Measurements from ENCODE around the gene GPR108.

GPR108 gene

DNA sequence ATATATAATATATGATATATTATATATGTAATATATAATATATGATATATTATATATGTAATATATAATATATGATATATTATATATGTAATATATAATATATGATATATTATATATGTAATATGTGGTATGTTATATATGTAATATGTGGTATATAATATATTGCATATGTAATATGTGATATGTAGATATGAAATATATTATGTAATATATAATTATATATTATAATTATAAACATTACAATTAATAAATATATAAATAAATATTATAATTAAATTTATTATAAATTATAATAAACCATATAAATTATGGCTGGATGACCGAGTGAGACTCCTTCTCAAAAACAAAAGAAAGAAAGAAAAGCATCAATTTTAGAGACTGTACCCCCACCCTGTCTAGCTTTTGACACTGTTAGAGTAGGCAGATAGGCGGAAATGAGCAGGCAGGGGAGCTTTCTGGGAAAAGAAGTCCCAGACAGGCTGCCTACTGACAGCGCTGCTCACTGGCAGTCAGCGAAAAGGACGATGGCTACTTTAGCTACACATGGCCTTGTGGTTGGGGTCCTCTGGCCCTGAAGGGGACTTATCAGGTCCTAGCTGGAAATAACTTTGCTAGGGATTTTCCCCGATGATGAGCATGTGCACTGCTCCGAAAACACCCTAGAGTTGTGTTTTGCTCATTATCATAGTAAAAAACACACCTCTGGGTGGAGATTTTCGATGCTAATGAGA, 36.6 kb downstream of the GPR108 start:
- no peaks in the 10 kb centered on the region for H3K36me3 ChIP-seq (replicated peaks; ENCODE audit: low read depth, low read length)
- peak overlapping the region; percentile 20; the same call in 1 of the 2 replicates for H3K4me2 ChIP-seq (ENCODE audit: low read length)
- peaks cover 7% of the 10 kb centered on the region; the same call in 1 of the 2 replicates for H3K27me3 ChIP-seq (ENCODE audit: low read depth, low read length)

DNA sequence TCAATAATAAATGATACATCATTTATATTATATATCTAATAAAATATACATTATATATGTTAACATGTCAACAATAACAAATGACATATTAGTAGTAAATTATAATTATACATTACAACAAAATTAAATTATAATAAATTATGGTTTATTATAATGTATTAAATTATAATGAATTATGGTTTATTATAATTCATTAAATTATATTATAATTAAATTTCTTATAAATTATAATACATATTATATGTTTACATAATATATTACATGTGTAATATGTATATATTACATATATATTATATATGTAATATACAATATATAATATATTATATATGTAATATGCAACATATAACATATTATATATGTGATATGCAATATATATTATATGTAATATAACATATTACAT, 37.4 kb downstream of the GPR108 start:
- no peak for TF ChIP-seq EZH2phosphoT487 (IDR thresholded peaks at IDR 0.05; ENCODE audit: low read depth)
- TF ChIP-seq, protein P1, sequence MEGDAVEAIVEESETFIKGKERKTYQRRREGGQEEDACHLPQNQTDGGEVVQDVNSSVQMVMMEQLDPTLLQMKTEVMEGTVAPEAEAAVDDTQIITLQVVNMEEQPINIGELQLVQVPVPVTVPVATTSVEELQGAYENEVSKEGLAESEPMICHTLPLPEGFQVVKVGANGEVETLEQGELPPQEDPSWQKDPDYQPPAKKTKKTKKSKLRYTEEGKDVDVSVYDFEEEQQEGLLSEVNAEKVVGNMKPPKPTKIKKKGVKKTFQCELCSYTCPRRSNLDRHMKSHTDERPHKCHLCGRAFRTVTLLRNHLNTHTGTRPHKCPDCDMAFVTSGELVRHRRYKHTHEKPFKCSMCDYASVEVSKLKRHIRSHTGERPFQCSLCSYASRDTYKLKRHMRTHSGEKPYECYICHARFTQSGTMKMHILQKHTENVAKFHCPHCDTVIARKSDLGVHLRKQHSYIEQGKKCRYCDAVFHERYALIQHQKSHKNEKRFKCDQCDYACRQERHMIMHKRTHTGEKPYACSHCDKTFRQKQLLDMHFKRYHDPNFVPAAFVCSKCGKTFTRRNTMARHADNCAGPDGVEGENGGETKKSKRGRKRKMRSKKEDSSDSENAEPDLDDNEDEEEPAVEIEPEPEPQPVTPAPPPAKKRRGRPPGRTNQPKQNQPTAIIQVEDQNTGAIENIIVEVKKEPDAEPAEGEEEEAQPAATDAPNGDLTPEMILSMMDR (IDR thresholded peaks at IDR 0.05; ENCODE audit: low read depth, low read length) = no peak
- H3K27me3 ChIP-seq (ENCODE audit: low read depth, low read length) = peaks cover 7% of the 10 kb centered on the region; the same call in 1 of the 2 replicates
- H3K4me3 ChIP-seq (ENCODE audit: low read length) = no peak overlapping the region
- H3K9me3 ChIP-seq (ENCODE audit: insufficient read depth, low read length) = no peaks in the 10 kb centered on the region
- H3K9ac ChIP-seq (ENCODE audit: low read length) = no peak overlapping the region
- H2AFZ ChIP-seq (ENCODE audit: low read depth, low read length) = no peak overlapping the region
- H3K4me2 ChIP-seq (ENCODE audit: low read length) = no peak overlapping the region
- no peaks in the 10 kb centered on the region for H3K36me3 ChIP-seq (replicated peaks; ENCODE audit: low read depth, low read length)
- peaks cover 8% of the 10 kb centered on the region for H3K4me1 ChIP-seq (ENCODE audit: low read length)
- no peaks in the 10 kb centered on the region for H4K20me1 ChIP-seq (ENCODE audit: insufficient read depth, low read length)
- H3K79me2 ChIP-seq (ENCODE audit: low read length) = no peaks in the 10 kb centered on the region
- H3K27ac ChIP-seq (ENCODE audit: low read length) = no peak overlapping the region

More for the DNA sequence above, 36.6 kb downstream of the GPR108 start:
- H3K4me1 ChIP-seq (ENCODE audit: low read length) = peaks cover 8% of the 10 kb centered on the region
- H3K4me3 ChIP-seq (ENCODE audit: low read length) = no peak overlapping the region
- H2AFZ ChIP-seq (ENCODE audit: low read depth, low read length) = no peak overlapping the region
- TF ChIP-seq, protein P1 (IDR thresholded peaks at IDR 0.05; ENCODE audit: low read depth, low read length) = no peak
- TF ChIP-seq EZH2phosphoT487 (IDR thresholded peaks at IDR 0.05; ENCODE audit: low read depth) = no peak
- no peak overlapping the region for H3K27ac ChIP-seq (ENCODE audit: low read length)
- no peak overlapping the region for H3K9ac ChIP-seq (ENCODE audit: low read length)
- H3K9me3 ChIP-seq (ENCODE audit: insufficient read depth, low read length) = no peaks in the 10 kb centered on the region
- no peaks in the 10 kb centered on the region for H3K79me2 ChIP-seq (ENCODE audit: low read length)
- H4K20me1 ChIP-seq (ENCODE audit: insufficient read depth, low read length) = no peaks in the 10 kb centered on the region

- Histone ChIP-seq H3K27me3 (ENCODE audit: low read depth, low read length) (peaks cover 6% of the 10 kb centered on the region; the same call in 1 of the 2 replicates), H3K4me2 (ENCODE audit: low read length) (no peak overlapping the region), H3K79me2 (ENCODE audit: low read length) (no peaks in the 10 kb centered on the region), H3K9ac (ENCODE audit: low read length) (no peak overlapping the region), H3K4me1 (ENCODE audit: low read length) (peaks cover 11% of the 10 kb centered on the region), H3K4me3 (ENCODE audit: low read length) (no peak overlapping the region), H3K9me3 (ENCODE audit: insufficient read depth, low read length) (no peaks in the 10 kb centered on the region), H3K36me3 (replicated peaks; ENCODE audit: low read depth, low read length) (no peaks in the 10 kb centered on the region), H3K27ac (ENCODE audit: low read length) (no peak overlapping the region), H4K20me1 (ENCODE audit: insufficient read depth, low read length) (no peaks in the 10 kb centered on the region), H2AFZ (ENCODE audit: low read depth, low read length) (no peak overlapping the region)
- TF ChIP-seq, protein P1 (IDR thresholded peaks at IDR 0.05; ENCODE audit: low read depth, low read length) = no peak
- TF ChIP-seq EZH2phosphoT487 (IDR thresholded peaks at IDR 0.05; ENCODE audit: low read depth) = no peak
These were observed 40.1 kb downstream of the GPR108 start for GRCh38 chr19:6697291-6697690.

- Histone ChIP-seq H3K4me2 (ENCODE audit: low read length) (no peak overlapping the region), H4K20me1 (ENCODE audit: insufficient read depth, low read length) (no peaks in the 10 kb centered on the region), H3K4me1 (ENCODE audit: low read length) (peaks cover 15% of the 10 kb centered on the region), H2AFZ (ENCODE audit: low read depth, low read length) (no peak overlapping the region), H3K9ac (ENCODE audit: low read length) (no peak overlapping the region), H3K9me3 (ENCODE audit: insufficient read depth, low read length) (no peaks in the 10 kb centered on the region), H3K4me3 (ENCODE audit: low read length) (no peak overlapping the region), H3K36me3 (replicated peaks; ENCODE audit: low read depth, low read length) (no peaks in the 10 kb centered on the region), H3K27ac (ENCODE audit: low read length) (no peak overlapping the region), H3K79me2 (ENCODE audit: low read length) (no peaks in the 10 kb centered on the region), H3K27me3 (ENCODE audit: low read depth, low read length) (0 out of 2 replicates have a peak, but pooled peaks cover 3% of the 10 kb centered on the region)
- no peak for TF ChIP-seq EZH2phosphoT487 (IDR thresholded peaks at IDR 0.05; ENCODE audit: low read depth)
These were observed 41.0 kb downstream of the GPR108 start for GRCh38 chr19:6696239-6696820.

Measured in OCI-LY3 (cell line).